ENCODE data around the gene KRTAP1-1. TPM values are rescaled to one million over a fixed set of nuclear protein-coding genes. Genes with fewer than 3 reads are reported as not detected.
"Not testable (repeated sequence)": the region's sequence is repeated elsewhere in the genome, so short reads cannot be mapped to it uniquely, and the experiment has no call there.

Gene KRTAP1-1
- total and polyA plus RNA-seq, 2 donors = not detected

GRCh38 chr17:41042953-41043352 is 1.7 kb upstream of the KRTAP1-1 start:
- H3K4me1 ChIP-seq (ENCODE audit: insufficient read depth) = no peaks in the 10 kb centered on the region
- H3K4me3 ChIP-seq (ENCODE audit: low read depth, low read length) = no peak overlapping the region
- no peak for DNase-seq (ENCODE audit: extremely low spot score)
- WGBS = 97% methylated on average over 1 of the region's 1 CpG
- no peaks in the 10 kb centered on the region for H3K36me3 ChIP-seq (ENCODE audit: insufficient read depth)
- no peak overlapping the region for H3K27ac ChIP-seq (ENCODE audit: low read depth)

DNA sequence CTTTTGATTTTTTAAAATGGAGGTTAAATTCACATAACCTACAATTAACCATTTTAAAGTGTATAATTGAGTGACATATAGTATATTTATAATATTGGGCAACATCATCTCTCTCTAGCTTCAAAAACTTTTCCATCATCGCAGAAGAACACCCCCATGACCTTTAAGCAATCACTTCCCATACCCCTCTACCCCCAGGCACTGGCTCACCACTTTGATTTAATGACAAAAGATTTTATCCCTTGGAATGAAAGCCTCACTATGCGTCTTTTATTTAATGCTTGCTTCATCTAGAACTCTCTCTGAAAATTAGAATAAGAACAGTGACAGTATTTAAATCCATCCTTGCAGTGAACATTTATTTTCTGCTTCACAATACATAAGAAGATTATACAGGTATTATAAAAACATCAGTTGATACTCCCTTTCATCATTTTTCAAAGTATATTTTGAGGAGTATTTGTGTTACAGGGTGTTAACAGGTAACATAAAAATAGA is 3.3 kb downstream of the KRTAP1-1 start:
- no peak for DNase-seq (ENCODE audit: extremely low spot score)

GRCh38 chr17:41034346-41034935 is 6.8 kb downstream of the KRTAP1-1 start, which contains the start of gene KRTAP1-3:
Gene KRTAP1-3 (minus strand): TSS chr17:41034874. CDS start chr17:41034821, 53 bp downstream.
- not testable (repeated sequence) for DNase-seq (ENCODE audit: extremely low spot score); H3K4me1 ChIP-seq (ENCODE audit: insufficient read depth); H3K36me3 ChIP-seq (ENCODE audit: insufficient read depth); H3K27ac ChIP-seq (ENCODE audit: low read depth); H3K4me3 ChIP-seq (ENCODE audit: low read depth, low read length)
- 88% methylated on average over 10 of the region's 10 CpGs for WGBS

More for the DNA sequence above, 3.3 kb downstream of the KRTAP1-1 start:
- H3K27ac ChIP-seq (ENCODE audit: low read depth) = no peak overlapping the region
- no peak overlapping the region for H3K4me3 ChIP-seq (ENCODE audit: low read depth, low read length)
- H3K4me1 ChIP-seq (ENCODE audit: insufficient read depth) = no peaks in the 10 kb centered on the region
- 75% methylated on average over 2 of the region's 2 CpGs for WGBS
- H3K36me3 ChIP-seq (ENCODE audit: insufficient read depth) = no peaks in the 10 kb centered on the region

DNA sequence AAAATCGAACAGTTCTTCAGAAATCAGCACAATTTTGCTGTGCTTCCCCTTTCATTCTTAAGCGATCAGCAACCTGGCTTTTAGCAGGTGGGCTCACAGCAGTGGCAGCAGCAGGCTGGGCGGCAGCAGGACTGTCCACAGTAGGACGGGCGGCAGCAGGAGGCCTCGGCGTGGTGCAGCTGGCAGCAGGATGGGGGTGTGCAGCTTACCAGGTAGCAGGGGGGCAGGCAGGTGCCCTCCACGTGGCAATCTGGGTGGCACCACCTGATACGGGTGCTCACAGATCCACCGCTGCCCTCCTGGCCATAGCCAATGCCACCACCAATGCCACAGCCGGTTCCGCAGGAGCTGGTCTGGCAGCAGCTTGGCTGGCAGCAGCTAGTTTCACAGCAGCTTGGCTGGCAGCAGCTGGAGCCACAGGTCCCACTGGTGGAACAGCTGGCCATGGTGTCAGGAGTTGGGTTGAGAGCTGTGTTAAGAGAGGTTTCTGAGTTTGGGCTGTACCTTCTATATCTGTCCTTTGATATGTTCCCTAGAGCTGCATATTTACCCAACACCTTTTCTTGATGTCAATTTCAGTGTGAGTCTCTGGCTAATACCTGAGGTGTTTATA is 11.5 kb downstream of the KRTAP1-1 start, which contains the start of gene KRTAP1-4:
TSS of gene KRTAP1-4 (minus strand) at position 563 of the 613 bp plus-strand sequence. CDS start at position 446, 117 bp downstream.
- no peak for DNase-seq (ENCODE audit: extremely low spot score)
- no peaks in the 10 kb centered on the region for H3K4me1 ChIP-seq (ENCODE audit: insufficient read depth)
- no peak within 1 kb of the TSS for H3K27ac ChIP-seq (ENCODE audit: low read depth)
- H3K4me3 ChIP-seq (ENCODE audit: low read depth, low read length) = no peak within 1 kb of the TSS
- 90% methylated on average over 12 of the region's 12 CpGs for WGBS
- H3K36me3 ChIP-seq (ENCODE audit: insufficient read depth) = no peaks in the 10 kb centered on the region

DNA sequence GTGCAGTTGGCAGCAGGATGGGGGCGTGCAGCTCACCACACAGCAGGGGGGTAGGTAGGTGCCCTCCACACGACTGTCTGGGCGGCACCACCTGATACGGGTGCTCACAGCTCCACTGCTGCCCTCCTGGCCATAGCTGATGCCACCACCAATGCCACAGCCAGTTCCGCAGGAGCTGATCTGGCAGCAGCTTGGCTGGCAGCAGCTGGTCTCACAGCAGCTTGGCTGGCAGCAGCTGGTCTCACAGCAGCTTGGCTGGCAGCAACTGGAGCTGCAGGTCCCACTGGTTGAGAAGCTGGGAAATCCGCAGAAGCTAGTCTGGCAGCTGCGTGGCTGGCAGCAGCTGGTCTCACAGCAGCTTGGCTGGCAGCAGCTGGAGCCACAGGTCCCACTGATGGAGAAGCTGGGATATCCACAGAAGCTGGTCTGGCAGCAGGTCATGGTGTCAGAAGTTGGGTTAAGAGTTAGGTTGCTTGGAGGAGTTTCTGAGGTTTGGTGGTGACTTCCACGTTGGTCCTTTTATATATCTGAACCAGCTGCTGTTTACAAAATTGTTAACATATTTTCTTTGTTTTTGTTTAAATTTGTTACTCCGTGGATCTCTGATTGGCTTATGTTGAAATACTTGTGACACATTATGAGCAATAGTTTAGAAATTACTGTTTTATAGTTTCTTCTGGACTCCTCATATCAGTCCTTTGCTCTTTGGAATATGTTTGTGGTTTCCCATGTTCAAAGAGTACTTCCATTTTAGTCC is 14.4 kb downstream of the KRTAP1-1 start, which contains the start of gene KRTAP1-5:
TSS of gene KRTAP1-5 (minus strand) at position 494 of the 757 bp plus-strand sequence. CDS start at position 441, 53 bp downstream.
- Histone ChIP-seq H3K36me3 (ENCODE audit: insufficient read depth) (no peaks in the 10 kb centered on the region), H3K27ac (ENCODE audit: low read depth) (no peak within 1 kb of the TSS), H3K4me3 (ENCODE audit: low read depth, low read length) (no peak within 1 kb of the TSS), H3K4me1 (ENCODE audit: insufficient read depth) (no peaks in the 10 kb centered on the region)
- WGBS = 67% methylated on average over 9 of the region's 9 CpGs
- DNase-seq (ENCODE audit: extremely low spot score) = no peak

DNA sequence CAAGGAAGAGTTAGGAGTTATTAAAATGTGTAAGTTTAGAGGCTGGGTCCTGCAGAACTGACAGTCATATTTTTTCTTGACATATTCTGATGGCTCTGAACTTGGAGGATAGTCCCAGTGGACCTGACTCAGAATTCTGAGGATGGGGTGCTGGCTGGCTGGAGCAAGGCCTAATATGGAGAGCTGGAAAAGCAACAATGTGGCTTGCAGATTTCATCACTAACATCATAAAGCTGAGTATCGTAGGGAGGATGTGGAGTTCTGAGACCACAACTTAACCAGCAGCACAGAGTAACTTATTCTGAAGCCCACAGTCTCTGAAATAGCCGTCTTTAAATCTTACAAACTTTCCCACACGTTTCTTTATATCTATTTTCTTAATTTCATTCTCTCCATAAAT is 16.6 kb downstream of the KRTAP1-1 start:
- no peaks in the 10 kb centered on the region for H3K4me1 ChIP-seq (ENCODE audit: insufficient read depth)
- H3K27ac ChIP-seq (ENCODE audit: low read depth) = no peak overlapping the region
- H3K4me3 ChIP-seq (ENCODE audit: low read depth, low read length) = no peak overlapping the region
- WGBS = 68% methylated on average over 3 of the region's 3 CpGs
- DNase-seq (ENCODE audit: extremely low spot score) = no peak
- no peaks in the 10 kb centered on the region for H3K36me3 ChIP-seq (ENCODE audit: insufficient read depth)

- Histone ChIP-seq H3K4me3 (ENCODE audit: low read depth, low read length) (no peak overlapping the region), H3K36me3 (ENCODE audit: insufficient read depth) (no peaks in the 10 kb centered on the region), H3K27ac (ENCODE audit: low read depth) (no peak overlapping the region), H3K4me1 (ENCODE audit: insufficient read depth) (no peaks in the 10 kb centered on the region)
- DNase-seq (ENCODE audit: extremely low spot score) = no peak
Observed at GRCh38 chr17:41020336-41020735, 20.9 kb downstream of the KRTAP1-1 start.

- H3K36me3 ChIP-seq (ENCODE audit: insufficient read depth) = no peaks in the 10 kb centered on the region
- H3K27ac ChIP-seq (ENCODE audit: low read depth) = no peak overlapping the region
- WGBS = 93% methylated on average over 3 of the region's 3 CpGs
- H3K4me1 ChIP-seq (ENCODE audit: insufficient read depth) = no peaks in the 10 kb centered on the region
- no peak for DNase-seq (ENCODE audit: extremely low spot score)
- H3K4me3 ChIP-seq (ENCODE audit: low read depth, low read length) = no peak overlapping the region
Observed at GRCh38 chr17:41019415-41019814, 21.8 kb downstream of the KRTAP1-1 start.

DNA sequence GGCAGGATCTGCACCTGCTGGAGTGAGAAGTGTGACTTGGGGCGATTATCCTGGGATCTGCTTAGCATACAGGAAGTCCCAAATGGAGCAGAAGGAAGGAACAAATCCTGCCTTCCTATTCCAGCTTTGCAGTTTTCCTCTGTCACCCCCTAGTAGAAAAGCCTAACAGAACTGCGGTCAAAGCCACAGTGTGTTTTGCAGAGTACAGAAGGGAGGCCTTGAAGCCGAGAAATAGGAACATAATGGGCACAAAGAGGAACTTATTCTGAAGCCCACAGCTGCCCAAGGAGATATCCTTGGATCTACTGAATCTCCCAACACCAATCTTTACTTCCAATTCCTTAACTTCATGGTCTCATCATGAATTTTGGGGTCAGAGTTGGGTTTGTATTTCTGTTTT is 22.7 kb downstream of the KRTAP1-1 start:
- WGBS = 84% methylated on average over 3 of the region's 3 CpGs
- H3K4me3 ChIP-seq (ENCODE audit: low read depth, low read length) = no peak overlapping the region
- H3K4me1 ChIP-seq (ENCODE audit: insufficient read depth) = no peaks in the 10 kb centered on the region
- DNase-seq (ENCODE audit: extremely low spot score) = no peak
- no peak overlapping the region for H3K27ac ChIP-seq (ENCODE audit: low read depth)
- H3K36me3 ChIP-seq (ENCODE audit: insufficient read depth) = no peaks in the 10 kb centered on the region

DNA sequence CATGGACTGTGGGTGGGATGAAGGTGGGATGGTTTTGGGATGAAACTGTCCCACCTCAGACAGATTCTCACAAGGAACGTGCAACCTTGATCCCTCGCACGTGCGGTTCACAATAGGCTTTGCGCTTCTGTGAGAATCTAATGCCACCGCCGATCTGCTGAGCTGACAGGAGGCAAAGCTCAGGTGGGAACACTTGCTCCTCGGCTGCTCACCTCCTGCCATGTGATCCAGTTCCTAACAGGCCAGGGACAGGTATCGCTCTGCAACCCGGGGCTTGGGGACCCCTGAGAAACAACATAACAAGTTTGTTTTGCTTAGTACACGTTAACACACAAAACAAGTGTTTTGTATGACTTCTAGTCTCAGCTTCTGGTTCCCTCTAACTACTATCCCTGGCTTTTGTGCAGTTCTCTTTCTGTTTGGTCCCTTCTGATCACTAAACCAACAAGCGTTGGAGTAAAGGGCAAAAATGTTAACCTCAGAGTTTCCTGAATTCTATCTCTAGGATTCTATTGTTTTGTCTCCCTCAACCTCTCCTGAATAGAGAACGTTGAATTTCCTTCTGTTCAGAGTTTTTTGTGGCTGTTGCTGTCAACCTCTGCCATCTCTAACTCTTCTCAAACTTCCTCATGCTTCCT is 24.6 kb downstream of the KRTAP1-1 start:
- H3K4me3 ChIP-seq (ENCODE audit: low read depth, low read length) = no peak overlapping the region
- WGBS = 84% methylated on average over 13 of the region's 13 CpGs
- H3K27ac ChIP-seq (ENCODE audit: low read depth) = no peak overlapping the region
- no peaks in the 10 kb centered on the region for H3K4me1 ChIP-seq (ENCODE audit: insufficient read depth)
- no peak for DNase-seq (ENCODE audit: extremely low spot score)
- H3K36me3 ChIP-seq (ENCODE audit: insufficient read depth) = no peaks in the 10 kb centered on the region

- no peak overlapping the region for H3K4me3 ChIP-seq (ENCODE audit: low read depth, low read length)
- no peak overlapping the region for H3K27ac ChIP-seq (ENCODE audit: low read depth)
- H3K4me1 ChIP-seq (ENCODE audit: insufficient read depth) = no peaks in the 10 kb centered on the region
- DNase-seq (ENCODE audit: extremely low spot score) = no peak
- no peaks in the 10 kb centered on the region for H3K36me3 ChIP-seq (ENCODE audit: insufficient read depth)
- WGBS = 57% methylated on average over 7 of the region's 7 CpGs
Observed at GRCh38 chr17:41015454-41015853, 25.8 kb downstream of the KRTAP1-1 start.

- Histone ChIP-seq H3K4me1 (ENCODE audit: insufficient read depth) (no peaks in the 10 kb centered on the region), H3K27ac (ENCODE audit: low read depth) (no peak overlapping the region), H3K4me3 (ENCODE audit: low read depth, low read length) (no peak overlapping the region), H3K36me3 (ENCODE audit: insufficient read depth) (no peaks in the 10 kb centered on the region)
- no peak for DNase-seq (ENCODE audit: extremely low spot score)
- 29% methylated on average over 1 of the region's 1 CpG for WGBS
Observed at GRCh38 chr17:41013606-41014005, 27.6 kb downstream of the KRTAP1-1 start.

DNA sequence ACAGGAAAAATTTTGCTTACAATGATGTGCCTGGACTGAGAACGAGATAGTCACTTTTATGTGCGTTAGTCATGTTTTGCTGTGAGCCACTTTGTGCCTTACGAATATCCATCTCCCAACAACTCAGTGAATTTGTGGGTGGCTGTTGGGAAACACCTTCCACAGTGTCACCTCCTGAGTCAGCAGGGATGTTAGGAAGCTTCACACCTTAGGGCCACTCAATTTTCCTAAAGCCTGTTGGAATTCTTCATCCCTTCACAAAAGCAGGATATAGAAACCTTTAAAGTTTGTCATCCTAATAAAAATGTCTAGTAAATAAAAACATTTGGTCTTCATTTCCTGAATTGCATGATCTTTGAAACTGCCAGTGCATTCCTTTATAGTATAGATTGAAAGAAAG is 28.1 kb downstream of the KRTAP1-1 start:
- H3K4me1 ChIP-seq (ENCODE audit: insufficient read depth) = no peaks in the 10 kb centered on the region
- no peak overlapping the region for H3K4me3 ChIP-seq (ENCODE audit: low read depth, low read length)
- H3K27ac ChIP-seq (ENCODE audit: low read depth) = no peak overlapping the region
- H3K36me3 ChIP-seq (ENCODE audit: insufficient read depth) = no peaks in the 10 kb centered on the region
- 44% methylated on average over 3 of the region's 3 CpGs for WGBS
- DNase-seq (ENCODE audit: extremely low spot score) = no peak
